Hepatocyte (in vitro differentiated cells): ENCODE results near the gene ATF4. TPM values are rescaled to one million over a fixed set of nuclear protein-coding genes. Genes with fewer than 3 reads are reported as not detected.
A peak's percentile ranks its signal among the peaks of the same experiment; 100 is the strongest.

ENCODE experiments used
- DNase-seq: peaks from one replicate; pipeline ENCODE4 v3.0.0-alpha.2; 2016; ENCODE audit warnings: low spot score
- H2AFZ ChIP-seq: fragments of 200-600 bp; sonication (generic); 2 replicates; pipeline ENCODE4 v1.6.0; 2016; ENCODE audit warnings: antibody characterized with exemption, mild to moderate bottlenecking
- H3K27ac ChIP-seq: fragments of 200-600 bp; sonication (generic); 2 replicates; pipeline ENCODE4 v1.5.1; 2016; ENCODE audit warnings: mild to moderate bottlenecking
- H3K27me3 ChIP-seq: fragments of 200-600 bp; sonication (generic); 2 replicates; pipeline ENCODE4 v1.6.1; 2016
- H3K36me3 ChIP-seq: fragments of 200-600 bp; sonication (generic); replicated peaks from 2 replicates; pipeline ENCODE4 v1.5.1; 2016; ENCODE audit warnings: low read depth; ENCODE audit not compliant: insufficient read depth
- H3K4me1 ChIP-seq: fragments of 200-600 bp; sonication (generic); 2 replicates; pipeline ENCODE4 v1.5.1; 2016; ENCODE audit warnings: mild to moderate bottlenecking, moderate library complexity; ENCODE audit not compliant: insufficient read depth
- H3K4me2 ChIP-seq: fragments of 200-600 bp; sonication (generic); 2 replicates; pipeline ENCODE4 v1.6.0; 2016
- H3K4me3 ChIP-seq: fragments of 200-600 bp; sonication (generic); 2 replicates; pipeline ENCODE4 v1.5.1; 2016; ENCODE audit warnings: mild to moderate bottlenecking
- H3K79me2 ChIP-seq: fragments of 200-600 bp; sonication (generic); 2 replicates; pipeline ENCODE4 v1.6.0; 2017; ENCODE audit warnings: mild to moderate bottlenecking
- H3K9me2 ChIP-seq: fragments of 200-600 bp; sonication (generic); replicated peaks from 2 replicates; pipeline ENCODE4 v1.6.0; 2017; ENCODE audit warnings: mild to moderate bottlenecking; ENCODE audit not compliant: insufficient read depth
- H3K9me3 ChIP-seq: fragments of 200-600 bp; sonication (generic); 2 replicates; pipeline ENCODE4 v1.5.1; 2016; ENCODE audit warnings: low read depth, mild to moderate bottlenecking
- H4K20me1 ChIP-seq: fragments of 200-600 bp; sonication (generic); 2 replicates; pipeline ENCODE4 v1.6.0; 2016; ENCODE audit warnings: mild to moderate bottlenecking; ENCODE audit not compliant: insufficient read depth, poor library complexity, severe bottlenecking
- CTCF ChIP-seq: fragments of 200-600 bp; sonication (generic); IDR thresholded peaks from 2 replicates; pipeline ENCODE4 v1.5.1; 2016; ENCODE audit warnings: antibody characterized with exemption, mild to moderate bottlenecking; ENCODE audit not compliant: poor library complexity
- EZH2 ChIP-seq: fragments of 200-600 bp; sonication (generic); IDR thresholded peaks from 2 replicates; pipeline ENCODE4 v1.6.1; 2016; ENCODE audit warnings: antibody characterized with exemption, mild to moderate bottlenecking, borderline replicate concordance
- EZH2phosphoT487 ChIP-seq: fragments of 200-600 bp; sonication (generic); IDR thresholded peaks from one replicate; pipeline ENCODE4 v1.6.1; 2018; ENCODE audit warnings: antibody characterized with exemption, mild to moderate bottlenecking, low read depth, moderate library complexity; ENCODE audit not compliant: unreplicated experiment, severe bottlenecking
- WGBS: methylation state at CpG from one replicate; pipeline ENCODE4 v1.1.6; 2016; ENCODE audit warnings: low lambda C conversion rate; ENCODE audit errors: missing lambda C conversion rate; 5-methylcytosine and 5-hydroxymethylcytosine counted together
- polyA plus RNA-seq: library from polyadenylated mRNA; unstranded; fragments of >200 nt; fragmentation: Nextera tagmentation; extraction: Ambion mirVana; gene quantifications from 2 replicates; pipeline ENCODE4 v1.2.1, GENCODE V29; 2016
- total RNA-seq: library from RNA; depleted of rRNA; stranded (reverse); fragments of >200 nt; gene quantifications from 2 replicates; pipeline ENCODE4 v1.2.3, GENCODE V29; 2014

The ATF4 gene
- total and polyA plus RNA-seq, 2 experiments from 2014 or later: 144 to 231 TPM

DNA sequence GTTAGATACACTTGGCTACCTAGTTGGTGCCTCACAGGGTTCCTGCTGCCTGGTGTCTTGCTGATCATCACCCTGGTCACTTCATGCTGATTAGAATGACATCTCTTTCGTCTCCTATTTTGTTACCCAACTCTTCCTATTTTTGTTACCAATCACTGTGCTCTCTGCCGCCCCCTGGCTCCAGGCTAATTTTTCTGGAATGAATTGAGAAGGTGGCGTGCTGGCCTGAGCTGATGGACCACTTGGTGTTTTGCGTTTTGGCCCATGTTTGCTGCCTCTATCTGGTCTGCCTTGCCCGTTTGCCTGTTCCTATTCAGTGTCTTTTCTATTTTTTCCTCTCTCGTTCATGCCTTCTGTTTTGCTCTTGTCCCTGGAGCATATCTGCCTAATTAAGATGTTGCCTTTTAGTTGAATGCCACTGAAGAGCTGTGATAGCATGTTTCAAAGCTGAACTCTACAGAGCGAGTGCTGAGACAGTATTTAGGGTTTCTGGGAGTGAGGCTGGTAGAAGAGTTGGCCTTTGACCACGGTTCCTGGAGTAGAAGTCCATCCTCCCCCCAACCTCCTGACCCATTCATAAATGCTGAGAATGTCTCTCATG is 5.9 kb upstream of the ATF4 start:
- WGBS: 64% methylated on average over 8 of the region's 8 CpGs
- no peaks in the 10 kb centered on the region for H3K9me2 ChIP-seq
- H3K4me2 ChIP-seq: no peak overlapping the region
- peak; percentile 62 for DNase-seq
- H3K27ac ChIP-seq: no peak overlapping the region
- TF ChIP-seq EZH2phosphoT487 (no peak), CTCF (peak; percentile 70)
- H3K9me3 ChIP-seq: no peaks in the 10 kb centered on the region
- no peak overlapping the region for H2AFZ ChIP-seq
- no peaks in the 10 kb centered on the region for H3K36me3 ChIP-seq
- H3K4me3 ChIP-seq: no peak overlapping the region
- H4K20me1 ChIP-seq: peaks cover 13% of the 10 kb centered on the region
- no peaks in the 10 kb centered on the region for H3K27me3 ChIP-seq
- H3K4me1 ChIP-seq: peaks cover 11% of the 10 kb centered on the region
- peaks cover 62% of the 10 kb centered on the region for H3K79me2 ChIP-seq

- Histone ChIP-seq H3K27me3 (no peaks in the 10 kb centered on the region), H3K4me1 (peaks cover 11% of the 10 kb centered on the region), H3K4me2 (no peak overlapping the region), H4K20me1 (peaks cover 6% of the 10 kb centered on the region), H3K4me3 (no peak overlapping the region), H3K27ac (no peak overlapping the region), H3K79me2 (peaks cover 53% of the 10 kb centered on the region), H3K36me3 (no peaks in the 10 kb centered on the region), H2AFZ (no peak overlapping the region), H3K9me3 (no peaks in the 10 kb centered on the region), H3K9me2 (no peaks in the 10 kb centered on the region)
- no peak for TF ChIP-seq EZH2phosphoT487
- no peak for TF ChIP-seq CTCF
- TF ChIP-seq EZH2: no peak
- no peak for DNase-seq
- 95% methylated on average over 12 of the region's 12 CpGs for WGBS
These were observed 4.9 kb upstream of the ATF4 start for GRCh38 chr22:39515266-39516050.

DNA sequence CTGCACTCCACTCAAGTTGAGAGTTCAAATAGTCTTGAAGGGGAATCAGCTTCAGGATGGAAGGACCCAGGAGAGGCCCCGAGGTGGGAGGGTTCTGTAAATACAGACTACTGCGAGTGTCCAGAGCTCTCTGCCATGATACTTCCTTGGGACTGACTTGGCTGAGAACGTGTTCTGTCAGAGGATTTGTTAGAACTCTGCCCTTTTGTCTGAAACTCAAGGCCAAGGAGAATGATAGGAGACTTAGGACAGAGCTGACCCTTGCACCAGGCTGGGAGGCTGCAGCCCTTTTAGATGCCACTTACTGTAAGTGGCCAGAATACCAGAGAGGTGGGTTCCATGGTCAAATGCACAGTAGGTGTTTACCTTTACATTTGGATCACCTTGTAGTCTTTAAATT is 2.9 kb upstream of the ATF4 start:
- Histone ChIP-seq H3K9me2 (no peaks in the 10 kb centered on the region), H4K20me1 (peaks cover 18% of the 10 kb centered on the region), H3K79me2 (peaks cover 66% of the 10 kb centered on the region), H3K36me3 (peaks cover 5% of the 10 kb centered on the region), H3K9me3 (no peaks in the 10 kb centered on the region), H2AFZ (no peak overlapping the region), H3K27me3 (no peaks in the 10 kb centered on the region), H3K4me3 (no peak overlapping the region), H3K4me2 (no peak overlapping the region), H3K4me1 (peaks cover 18% of the 10 kb centered on the region), H3K27ac (peak overlapping the region; percentile 97)
- DNase-seq: no peak
- TF ChIP-seq EZH2phosphoT487 (no peak), CTCF (no peak), EZH2 (no peak)
- 85% methylated on average over 3 of the region's 3 CpGs for WGBS
